ENCODE data around the gene HRH1. TPM values are rescaled to one million over a fixed set of nuclear protein-coding genes. Genes with fewer than 3 reads are reported as not detected.
"Not testable (repeated sequence)": the region's sequence is repeated elsewhere in the genome, so short reads cannot be mapped to it uniquely, and the experiment has no call there.

HRH1 gene, protein sequence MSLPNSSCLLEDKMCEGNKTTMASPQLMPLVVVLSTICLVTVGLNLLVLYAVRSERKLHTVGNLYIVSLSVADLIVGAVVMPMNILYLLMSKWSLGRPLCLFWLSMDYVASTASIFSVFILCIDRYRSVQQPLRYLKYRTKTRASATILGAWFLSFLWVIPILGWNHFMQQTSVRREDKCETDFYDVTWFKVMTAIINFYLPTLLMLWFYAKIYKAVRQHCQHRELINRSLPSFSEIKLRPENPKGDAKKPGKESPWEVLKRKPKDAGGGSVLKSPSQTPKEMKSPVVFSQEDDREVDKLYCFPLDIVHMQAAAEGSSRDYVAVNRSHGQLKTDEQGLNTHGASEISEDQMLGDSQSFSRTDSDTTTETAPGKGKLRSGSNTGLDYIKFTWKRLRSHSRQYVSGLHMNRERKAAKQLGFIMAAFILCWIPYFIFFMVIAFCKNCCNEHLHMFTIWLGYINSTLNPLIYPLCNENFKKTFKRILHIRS
- 0.74 TPM for polyA plus RNA-seq (2013, experiment 1 of 2)
- polyA plus RNA-seq (2013, experiment 2 of 2), result 0.66 TPM

DNA sequence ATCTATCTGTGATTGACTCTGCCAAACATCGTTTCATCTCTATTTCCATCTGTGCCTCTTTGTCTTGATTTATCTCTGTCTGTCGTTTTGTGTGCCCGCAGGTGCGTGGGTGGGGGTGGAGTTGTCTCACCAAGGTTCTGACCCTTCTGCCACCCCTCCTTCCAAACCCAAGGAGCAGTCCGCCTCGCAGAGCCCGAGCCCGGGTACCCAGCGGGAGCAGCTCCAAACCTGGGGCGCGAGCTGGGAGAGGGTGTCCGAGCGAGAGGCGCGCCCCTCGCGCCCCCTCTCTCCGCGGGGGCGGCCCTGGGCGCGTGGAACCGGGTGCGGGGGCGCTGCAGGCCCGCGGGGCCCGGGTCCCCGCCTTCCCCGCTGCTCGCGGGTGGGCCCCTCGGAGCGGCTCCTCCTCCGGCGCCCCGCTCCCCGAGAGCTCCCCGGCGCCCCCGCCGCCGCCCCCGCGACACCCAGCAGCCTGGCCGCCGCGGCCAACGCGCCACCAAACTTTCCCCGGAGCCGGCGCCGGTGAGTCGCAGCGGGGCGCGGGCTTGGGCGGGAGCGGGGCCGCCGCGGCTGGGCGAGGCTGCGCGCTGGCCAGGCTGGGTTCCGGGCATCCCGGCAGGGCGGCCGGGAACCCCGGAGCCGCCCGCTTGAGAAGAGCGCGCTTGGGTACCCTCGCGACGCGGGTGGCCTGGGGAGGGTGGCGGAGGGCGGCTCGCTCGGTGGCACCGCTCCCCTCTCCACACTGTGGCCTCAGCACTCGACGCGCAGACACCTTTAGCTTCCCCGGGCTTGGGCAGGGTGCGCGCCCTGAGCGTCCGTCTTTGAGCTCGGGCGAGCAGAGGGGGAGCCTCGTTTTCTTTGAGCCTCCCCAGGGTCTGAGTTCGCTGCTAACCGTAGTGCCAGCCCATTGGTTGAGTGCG lies at the start of gene HRH1:
HRH1 (plus strand) TSS at position 458 of the 917 bp plus-strand sequence. CDS start 104,545 bp downstream, outside the sequence.
- H3K4me1 ChIP-seq (ENCODE audit: control insufficient read depth, insufficient read depth, low read length, poor library complexity, severe bottlenecking), result no peaks in the 10 kb centered on the region
- H3K27ac ChIP-seq (ENCODE audit: low read depth, low read length, severe bottlenecking), result no peak within 1 kb of the TSS
- H3K9me3 ChIP-seq (ENCODE audit: control insufficient read depth, low read length), result no peaks in the 10 kb centered on the region
- WGBS, 2 experiments (ENCODE audit: insufficient coverage in 2 of 2), result 3% methylated on average over 44 to 64 of the region's 98 CpGs
- H3K36me3 ChIP-seq (ENCODE audit: control insufficient read depth, insufficient read depth, low read length), result no peaks in the 10 kb centered on the region
- peak within 1 kb of the TSS; percentile 41 for H3K4me3 ChIP-seq (ENCODE audit: extremely low read depth, insufficient read depth, low read length, poor library complexity, severe bottlenecking)

DNA sequence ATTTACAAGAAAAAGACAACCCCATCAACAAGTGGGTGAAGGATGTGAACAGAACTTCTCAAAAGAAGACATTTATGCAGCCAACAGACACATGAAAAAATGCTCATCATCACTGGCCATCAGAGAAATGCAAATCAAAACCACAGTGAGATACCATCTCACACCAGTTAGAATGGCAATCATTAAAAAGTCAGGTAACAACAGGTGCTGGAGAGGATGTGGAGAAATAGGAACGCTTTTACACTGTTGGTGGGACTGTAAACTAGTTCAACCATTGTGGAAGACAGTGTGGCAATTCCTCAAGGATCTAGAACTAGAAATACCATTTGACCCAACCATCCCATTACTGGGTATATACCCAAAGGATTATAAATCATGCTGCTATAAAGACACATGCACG lies 41.0 kb upstream of the HRH1 start:
- not testable (repeated sequence) for H3K4me3 ChIP-seq (ENCODE audit: extremely low read depth, insufficient read depth, low read length, poor library complexity, severe bottlenecking); H3K9me3 ChIP-seq (ENCODE audit: control insufficient read depth, low read length)

DNA sequence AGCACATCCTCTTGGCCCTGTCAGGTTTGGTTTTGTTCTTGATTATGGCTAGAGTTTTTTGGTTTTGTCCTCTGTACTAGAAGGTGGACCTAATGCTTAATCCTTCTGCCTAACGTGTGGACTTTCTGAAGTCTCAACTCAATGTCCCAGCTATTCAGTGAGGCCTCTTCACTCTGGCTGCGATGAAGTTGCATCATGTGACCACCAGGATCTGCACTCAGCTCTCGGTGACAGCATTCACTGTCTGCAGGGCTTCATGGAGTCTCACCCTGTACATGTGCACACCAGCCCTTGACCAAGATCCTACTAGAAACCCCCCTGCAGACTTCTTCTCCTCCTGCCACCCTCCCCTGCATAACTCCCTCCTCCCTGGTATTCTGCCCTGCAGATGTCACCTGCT lies 38.7 kb upstream of the HRH1 start:
- no peaks in the 10 kb centered on the region for H3K36me3 ChIP-seq (ENCODE audit: control insufficient read depth, insufficient read depth, low read length)
- H3K9me3 ChIP-seq (ENCODE audit: control insufficient read depth, low read length), result no peaks in the 10 kb centered on the region
- H3K27ac ChIP-seq (ENCODE audit: low read depth, low read length, severe bottlenecking), result no peak overlapping the region
- no peak overlapping the region for H3K4me3 ChIP-seq (ENCODE audit: extremely low read depth, insufficient read depth, low read length, poor library complexity, severe bottlenecking)
- no peaks in the 10 kb centered on the region for H3K4me1 ChIP-seq (ENCODE audit: control insufficient read depth, insufficient read depth, low read length, poor library complexity, severe bottlenecking)
- WGBS, 2 experiments (ENCODE audit: insufficient coverage in 2 of 2), result 82 to 89% methylated on average over 2 to 3 of the region's 3 CpGs

More for the DNA sequence above, 41.0 kb upstream of the HRH1 start:
- WGBS, 2 experiments (ENCODE audit: insufficient coverage in 2 of 2), result no CpG with 5 or more reads among the region's 2 CpGs
- not testable (repeated sequence) for H3K4me1 ChIP-seq (ENCODE audit: control insufficient read depth, insufficient read depth, low read length, poor library complexity, severe bottlenecking); H3K36me3 ChIP-seq (ENCODE audit: control insufficient read depth, insufficient read depth, low read length); H3K27ac ChIP-seq (ENCODE audit: low read depth, low read length, severe bottlenecking)

DNA sequence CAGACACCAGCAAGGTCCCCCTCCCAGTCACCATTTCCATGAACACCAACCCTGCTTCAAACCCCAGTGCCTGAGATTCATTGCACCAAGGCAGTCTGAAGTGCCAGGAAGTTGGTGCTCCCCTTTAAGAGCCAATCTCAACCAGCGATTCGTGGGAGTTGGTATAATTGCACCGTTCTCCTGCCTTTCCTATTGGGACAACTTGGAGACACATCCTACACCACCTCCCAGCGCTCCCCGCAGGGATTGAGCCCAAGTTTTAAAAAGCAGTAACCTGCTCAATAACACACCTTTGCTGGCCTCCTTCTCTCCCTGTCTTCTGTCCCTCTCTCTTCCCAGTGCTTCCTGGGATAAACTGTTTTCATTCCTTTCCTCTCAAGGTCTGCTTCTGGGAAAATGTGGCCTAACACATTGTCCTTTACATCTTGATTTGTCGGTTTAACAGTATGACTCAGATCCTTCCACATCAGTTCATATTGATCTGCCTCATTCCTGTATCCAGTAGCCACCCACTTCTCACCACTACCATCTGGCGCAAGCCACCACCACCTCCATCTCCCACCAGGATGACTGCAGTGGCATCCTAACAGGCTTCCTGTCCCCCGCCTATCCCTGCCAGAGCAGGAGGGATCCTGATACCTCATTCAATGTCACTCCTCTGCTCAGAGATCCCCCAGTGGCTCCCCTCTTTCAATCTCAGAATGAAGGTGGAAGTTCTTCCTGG lies 37.8 kb upstream of the HRH1 start:
- no peak overlapping the region for H3K4me3 ChIP-seq (ENCODE audit: extremely low read depth, insufficient read depth, low read length, poor library complexity, severe bottlenecking)
- no peaks in the 10 kb centered on the region for H3K9me3 ChIP-seq (ENCODE audit: control insufficient read depth, low read length)
- WGBS, 2 experiments (ENCODE audit: insufficient coverage in 2 of 2), result 88 to 97% methylated on average over 8 of the region's 8 CpGs
- H3K36me3 ChIP-seq (ENCODE audit: control insufficient read depth, insufficient read depth, low read length), result no peaks in the 10 kb centered on the region
- no peaks in the 10 kb centered on the region for H3K4me1 ChIP-seq (ENCODE audit: control insufficient read depth, insufficient read depth, low read length, poor library complexity, severe bottlenecking)
- H3K27ac ChIP-seq (ENCODE audit: low read depth, low read length, severe bottlenecking), result no peak overlapping the region

DNA sequence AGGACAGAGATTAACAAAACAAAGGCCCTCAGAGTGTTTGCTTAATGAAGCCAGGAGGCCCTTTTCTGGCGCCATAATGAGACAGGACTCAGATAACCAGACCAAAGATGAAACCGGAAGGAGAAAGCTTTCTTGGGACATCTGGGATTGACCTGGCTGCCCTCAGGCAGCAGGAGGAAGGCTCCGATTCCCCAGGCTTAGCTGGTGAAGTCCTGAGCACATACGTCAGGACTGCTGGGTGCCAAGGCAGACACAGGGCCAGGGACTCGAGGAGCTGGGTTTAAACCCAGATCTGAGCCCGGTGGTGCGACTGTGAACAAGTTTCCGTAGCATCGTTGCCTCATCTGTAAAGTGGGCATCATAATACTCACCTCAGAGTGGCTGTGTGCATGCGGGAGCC lies 36.7 kb upstream of the HRH1 start:
- no peaks in the 10 kb centered on the region for H3K4me1 ChIP-seq (ENCODE audit: control insufficient read depth, insufficient read depth, low read length, poor library complexity, severe bottlenecking)
- WGBS, 2 experiments (ENCODE audit: insufficient coverage in 2 of 2), result 88 to 93% methylated on average over 10 of the region's 10 CpGs
- no peak overlapping the region for H3K4me3 ChIP-seq (ENCODE audit: extremely low read depth, insufficient read depth, low read length, poor library complexity, severe bottlenecking)
- H3K27ac ChIP-seq (ENCODE audit: low read depth, low read length, severe bottlenecking), result no peak overlapping the region
- H3K9me3 ChIP-seq (ENCODE audit: control insufficient read depth, low read length), result no peaks in the 10 kb centered on the region
- H3K36me3 ChIP-seq (ENCODE audit: control insufficient read depth, insufficient read depth, low read length), result no peaks in the 10 kb centered on the region

DNA sequence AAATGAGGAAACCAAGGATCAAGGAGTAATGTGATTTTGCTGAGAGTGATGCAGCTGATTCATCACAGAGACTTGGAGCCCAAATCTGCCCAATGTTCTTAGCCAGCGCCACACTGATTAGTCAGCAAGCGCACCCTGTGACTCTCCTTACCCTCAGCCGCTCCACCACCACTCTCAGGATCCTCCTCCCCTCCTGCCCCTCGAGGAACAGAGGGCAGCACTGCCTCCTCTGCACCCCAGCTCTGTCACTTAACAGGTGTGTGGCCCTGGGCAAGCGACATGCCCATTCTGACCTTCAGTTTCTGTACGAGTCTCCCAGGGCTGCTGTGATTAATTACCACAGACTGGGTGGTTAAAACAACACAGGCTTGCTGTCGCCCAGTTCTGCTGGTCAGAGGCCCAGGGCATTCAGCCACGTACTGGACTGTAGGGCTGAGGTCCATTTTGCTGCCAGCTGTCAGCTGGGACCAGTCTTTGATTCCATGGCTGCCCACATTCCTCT lies 36.1 kb upstream of the HRH1 start:
- no peaks in the 10 kb centered on the region for H3K4me1 ChIP-seq (ENCODE audit: control insufficient read depth, insufficient read depth, low read length, poor library complexity, severe bottlenecking)
- H3K27ac ChIP-seq (ENCODE audit: low read depth, low read length, severe bottlenecking), result no peak overlapping the region
- 78 to 84% methylated on average over 7 to 8 of the region's 8 CpGs for WGBS, 2 experiments (ENCODE audit: insufficient coverage in 2 of 2)
- H3K36me3 ChIP-seq (ENCODE audit: control insufficient read depth, insufficient read depth, low read length), result no peaks in the 10 kb centered on the region
- no peak overlapping the region for H3K4me3 ChIP-seq (ENCODE audit: extremely low read depth, insufficient read depth, low read length, poor library complexity, severe bottlenecking)
- H3K9me3 ChIP-seq (ENCODE audit: control insufficient read depth, low read length), result no peaks in the 10 kb centered on the region

DNA sequence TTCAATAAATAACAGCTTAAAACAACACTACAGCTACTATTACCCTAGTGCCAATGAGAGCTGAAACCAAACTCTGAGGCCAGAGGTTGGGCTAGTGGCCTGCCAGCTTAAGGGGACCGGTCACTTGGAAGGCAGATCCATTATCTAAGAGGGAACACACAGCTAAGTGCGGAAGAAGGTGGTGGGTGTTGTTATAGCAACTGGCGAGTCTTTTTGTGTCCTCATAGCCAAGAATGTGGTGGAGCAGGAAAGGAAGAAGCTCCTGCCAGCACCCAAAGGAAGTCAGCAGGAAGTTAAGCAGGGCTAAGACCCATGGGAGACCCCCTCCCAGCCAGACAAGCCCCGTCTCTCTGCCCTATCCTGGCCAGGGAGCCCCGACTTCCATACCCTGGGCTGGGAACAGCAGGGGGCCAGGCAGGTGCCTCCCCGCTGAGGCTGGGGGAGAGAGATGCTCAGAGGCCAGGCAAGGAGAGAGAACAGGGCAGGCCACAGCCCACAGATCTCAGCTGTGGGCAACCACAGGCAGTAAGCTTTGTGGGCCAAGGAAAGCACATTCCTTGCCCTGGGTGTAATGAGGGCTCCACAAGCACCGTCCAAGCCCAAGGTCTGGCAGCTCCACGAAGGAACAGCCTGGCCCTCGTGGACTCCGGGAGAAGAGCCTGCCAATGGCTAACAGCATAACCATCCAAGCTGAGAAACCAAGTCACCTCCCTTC lies 34.0 kb upstream of the HRH1 start:
- H3K36me3 ChIP-seq (ENCODE audit: control insufficient read depth, insufficient read depth, low read length), result no peaks in the 10 kb centered on the region
- no peak overlapping the region for H3K4me3 ChIP-seq (ENCODE audit: extremely low read depth, insufficient read depth, low read length, poor library complexity, severe bottlenecking)
- no peaks in the 10 kb centered on the region for H3K4me1 ChIP-seq (ENCODE audit: control insufficient read depth, insufficient read depth, low read length, poor library complexity, severe bottlenecking)
- no peaks in the 10 kb centered on the region for H3K9me3 ChIP-seq (ENCODE audit: control insufficient read depth, low read length)
- H3K27ac ChIP-seq (ENCODE audit: low read depth, low read length, severe bottlenecking), result no peak overlapping the region
- WGBS, 2 experiments (ENCODE audit: insufficient coverage in 2 of 2), result 94 to 97% methylated on average over 5 to 7 of the region's 10 CpGs

DNA sequence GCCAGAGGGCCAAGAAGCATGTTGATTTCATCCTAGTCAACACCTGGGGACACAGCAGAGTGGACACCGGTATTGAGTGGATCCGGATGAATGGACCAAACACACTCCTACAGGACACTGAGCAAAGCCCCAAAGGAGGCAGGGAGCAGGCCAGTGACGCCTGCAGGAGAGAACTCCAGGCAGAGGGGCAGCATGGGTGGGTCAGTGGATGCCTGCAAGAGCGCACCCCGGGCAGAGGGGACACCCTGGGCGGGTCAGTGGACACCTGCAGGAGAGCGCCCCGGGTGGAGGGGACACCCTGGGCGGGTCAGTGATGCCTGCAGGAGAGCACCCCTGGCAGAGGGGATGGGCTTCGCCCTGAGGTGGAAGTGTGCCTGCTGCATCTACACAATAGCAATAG lies 27.6 kb upstream of the HRH1 start:
- Histone ChIP-seq H3K36me3 (ENCODE audit: control insufficient read depth, insufficient read depth, low read length) (no peaks in the 10 kb centered on the region), H3K9me3 (ENCODE audit: control insufficient read depth, low read length) (no peaks in the 10 kb centered on the region), H3K4me3 (ENCODE audit: extremely low read depth, insufficient read depth, low read length, poor library complexity, severe bottlenecking) (no peak overlapping the region), H3K27ac (ENCODE audit: low read depth, low read length, severe bottlenecking) (no peak overlapping the region), H3K4me1 (ENCODE audit: control insufficient read depth, insufficient read depth, low read length, poor library complexity, severe bottlenecking) (no peaks in the 10 kb centered on the region)
- WGBS, 2 experiments (ENCODE audit: insufficient coverage in 2 of 2), result 85 to 92% methylated on average over 5 to 10 of the region's 10 CpGs

DNA sequence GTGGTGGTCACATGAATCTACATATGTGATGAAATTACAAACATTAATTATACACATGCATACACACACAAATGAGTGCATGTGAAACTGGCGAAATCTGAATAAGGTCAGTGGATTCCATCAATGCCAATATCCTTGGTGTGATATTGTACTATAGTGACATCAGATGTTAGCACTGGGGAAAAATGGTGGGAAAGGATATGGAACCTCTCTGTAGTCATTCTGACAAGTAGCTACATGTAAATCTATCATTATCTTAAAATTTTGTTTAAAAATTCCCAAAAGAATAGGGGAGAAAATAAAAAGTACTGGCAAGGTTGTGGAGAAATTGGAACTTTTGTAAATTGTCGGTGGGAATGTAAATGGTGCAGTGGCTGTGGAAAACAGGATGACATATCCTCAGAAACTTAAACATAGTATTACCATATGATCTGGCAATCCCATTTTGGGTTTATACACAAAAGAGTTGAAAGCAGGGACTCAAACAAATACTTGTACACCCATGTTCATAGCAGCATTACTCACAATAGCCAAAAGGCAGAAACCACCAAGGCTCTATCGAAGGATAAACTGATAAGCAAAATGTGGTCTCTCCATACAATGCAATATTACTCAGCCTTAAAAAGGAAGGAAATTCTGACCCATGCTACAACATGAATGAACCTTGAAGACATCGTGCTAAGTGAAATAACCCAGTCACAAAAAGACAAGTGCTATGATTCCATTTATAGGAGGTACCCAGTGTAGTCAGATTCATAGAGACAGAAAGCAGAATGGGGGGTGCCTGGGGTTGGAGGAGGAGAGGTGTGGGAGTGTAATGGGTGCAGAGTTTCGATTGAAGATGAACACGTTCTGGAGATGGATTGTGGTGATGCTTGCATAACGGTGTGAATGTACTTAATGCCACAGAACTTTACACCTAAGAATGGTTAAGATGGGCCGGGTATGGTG lies 25.3 kb upstream of the HRH1 start:
- Histone ChIP-seq H3K9me3 (ENCODE audit: control insufficient read depth, low read length) (no peaks in the 10 kb centered on the region), H3K27ac (ENCODE audit: low read depth, low read length, severe bottlenecking) (no peak overlapping the region), H3K4me3 (ENCODE audit: extremely low read depth, insufficient read depth, low read length, poor library complexity, severe bottlenecking) (no peak overlapping the region), H3K4me1 (ENCODE audit: control insufficient read depth, insufficient read depth, low read length, poor library complexity, severe bottlenecking) (no peaks in the 10 kb centered on the region), H3K36me3 (ENCODE audit: control insufficient read depth, insufficient read depth, low read length) (no peaks in the 10 kb centered on the region)
- WGBS, 2 experiments (ENCODE audit: insufficient coverage in 2 of 2), result 89 to 100% methylated on average over 3 to 5 of the region's 8 CpGs

Data from mesodermal cell (in vitro differentiated cells).